HG03342 (cell line): ENCODE measurements around the gene PLPP7.
"Not testable (repeated sequence)": the region's sequence is repeated elsewhere in the genome, so short reads cannot be mapped to it uniquely, and the experiment has no call there.

Source experiments
- ATAC-seq: cut with Tn5 transposase; IDR thresholded peaks from one replicate; pipeline ENCODE4 v1.9.1; 2021; ENCODE audit warnings: mild to moderate bottlenecking, moderate library complexity; ENCODE audit not compliant: unreplicated experiment

Gene PLPP7

GRCh38 chr9:131324736-131325679 is 35.5 kb downstream of the PLPP7 start:
- ATAC-seq = no peak

- ATAC-seq = no peak
Measured at GRCh38 chr9:131329241-131329641, 39.7 kb downstream of the PLPP7 start.

GRCh38 chr9:131330814-131331600 is 41.5 kb downstream of the PLPP7 start:
- ATAC-seq = no peak

GRCh38 chr9:131331996-131332395 is 42.5 kb downstream of the PLPP7 start:
- ATAC-seq = not testable (repeated sequence)

GRCh38 chr9:131333771-131334628 is 44.5 kb downstream of the PLPP7 start:
- no peak for ATAC-seq

GRCh38 chr9:131334629-131335367 is 45.3 kb downstream of the PLPP7 start:
- no peak for ATAC-seq

GRCh38 chr9:131335368-131335755 is 45.8 kb downstream of the PLPP7 start:
- ATAC-seq = no peak

GRCh38 chr9:131337131-131337848 is 47.8 kb downstream of the PLPP7 start:
- ATAC-seq = no peak

GRCh38 chr9:131339212-131339611 is 49.7 kb downstream of the PLPP7 start:
- not testable (repeated sequence) for ATAC-seq

GRCh38 chr9:131344931-131345535 is 55.5 kb downstream of the PLPP7 start:
- ATAC-seq = not testable (repeated sequence)

GRCh38 chr9:131346559-131346958 is 57.0 kb downstream of the PLPP7 start:
- ATAC-seq = no peak

GRCh38 chr9:131347376-131348020 is 58.0 kb downstream of the PLPP7 start:
- ATAC-seq = no peak

- ATAC-seq = no peak
Measured at GRCh38 chr9:131348631-131349521, 59.4 kb downstream of the PLPP7 start.

- ATAC-seq = no peak
Measured at GRCh38 chr9:131349522-131349880, 60.0 kb downstream of the PLPP7 start.

- ATAC-seq = no peak
Measured at GRCh38 chr9:131349881-131350563, 60.5 kb downstream of the PLPP7 start.

- not testable (repeated sequence) for ATAC-seq
Measured at GRCh38 chr9:131356479-131356878, 67.0 kb downstream of the PLPP7 start.

GRCh38 chr9:131358556-131358955 is 69.0 kb downstream of the PLPP7 start:
- no peak for ATAC-seq
